GM21529 (cell line): ENCODE measurements around the gene ZNF423.

ENCODE experiments used
- ATAC-seq: cut with Tn5 transposase; IDR thresholded peaks from one replicate; pipeline ENCODE4 v1.9.1; 2021; ENCODE audit not compliant: unreplicated experiment

ZNF423 gene

GRCh38 chr16:49755716-49756505 is 100.0 kb downstream of the ZNF423 start:
- ATAC-seq: no peak

GRCh38 chr16:49755313-49755620 is 100.6 kb downstream of the ZNF423 start:
- no peak for ATAC-seq

- ATAC-seq: no peak
These were observed 101.2 kb downstream of the ZNF423 start for GRCh38 chr16:49754495-49755312.

GRCh38 chr16:49750341-49751000 is 105.4 kb downstream of the ZNF423 start:
- no peak for ATAC-seq

GRCh38 chr16:49749816-49750215 is 106.1 kb downstream of the ZNF423 start:
- ATAC-seq: no peak

DNA sequence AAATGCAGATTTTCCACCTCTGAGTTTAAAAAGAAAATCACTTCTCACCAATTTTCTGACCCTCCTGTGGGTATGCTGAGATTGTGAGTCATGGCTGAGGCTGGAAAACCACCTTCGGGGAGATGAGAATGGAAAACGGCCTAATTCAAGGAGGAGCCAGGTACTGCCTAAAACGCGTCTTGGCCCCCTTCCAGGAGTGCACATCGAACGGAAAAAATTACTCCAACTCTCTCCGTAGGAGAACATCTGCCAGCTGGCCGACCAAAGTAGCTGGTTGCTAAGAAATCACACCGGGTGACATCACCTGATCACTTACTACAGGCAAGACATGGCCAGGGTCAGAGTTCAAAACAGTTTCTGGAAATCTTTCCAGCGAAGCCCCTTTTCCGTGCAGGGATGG is 107.6 kb downstream of the ZNF423 start:
- ATAC-seq: no peak

DNA sequence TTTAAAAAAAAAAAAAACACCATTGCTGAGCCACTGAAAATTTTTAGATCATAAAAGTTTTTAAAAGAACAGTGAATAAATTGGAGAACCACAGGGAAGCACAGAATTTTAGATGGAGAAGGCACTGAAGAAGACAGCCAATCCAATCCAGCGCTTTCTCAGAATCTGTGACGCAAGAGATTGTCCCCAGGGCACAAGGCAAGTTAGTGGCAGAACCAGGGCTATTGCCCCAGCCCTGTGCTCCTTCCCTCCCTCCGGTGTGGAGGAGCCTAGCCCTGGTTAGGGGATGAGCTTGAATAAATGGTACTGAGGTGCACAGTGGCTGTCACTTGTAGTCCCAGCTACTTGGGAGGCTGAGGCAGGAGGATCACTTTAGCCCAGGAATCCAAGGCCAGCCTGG is 108.3 kb downstream of the ZNF423 start:
- ATAC-seq: no peak

GRCh38 chr16:49746545-49746944 is 109.4 kb downstream of the ZNF423 start:
- no peak for ATAC-seq

GRCh38 chr16:49745311-49745747 is 110.6 kb downstream of the ZNF423 start:
- ATAC-seq: no peak

DNA sequence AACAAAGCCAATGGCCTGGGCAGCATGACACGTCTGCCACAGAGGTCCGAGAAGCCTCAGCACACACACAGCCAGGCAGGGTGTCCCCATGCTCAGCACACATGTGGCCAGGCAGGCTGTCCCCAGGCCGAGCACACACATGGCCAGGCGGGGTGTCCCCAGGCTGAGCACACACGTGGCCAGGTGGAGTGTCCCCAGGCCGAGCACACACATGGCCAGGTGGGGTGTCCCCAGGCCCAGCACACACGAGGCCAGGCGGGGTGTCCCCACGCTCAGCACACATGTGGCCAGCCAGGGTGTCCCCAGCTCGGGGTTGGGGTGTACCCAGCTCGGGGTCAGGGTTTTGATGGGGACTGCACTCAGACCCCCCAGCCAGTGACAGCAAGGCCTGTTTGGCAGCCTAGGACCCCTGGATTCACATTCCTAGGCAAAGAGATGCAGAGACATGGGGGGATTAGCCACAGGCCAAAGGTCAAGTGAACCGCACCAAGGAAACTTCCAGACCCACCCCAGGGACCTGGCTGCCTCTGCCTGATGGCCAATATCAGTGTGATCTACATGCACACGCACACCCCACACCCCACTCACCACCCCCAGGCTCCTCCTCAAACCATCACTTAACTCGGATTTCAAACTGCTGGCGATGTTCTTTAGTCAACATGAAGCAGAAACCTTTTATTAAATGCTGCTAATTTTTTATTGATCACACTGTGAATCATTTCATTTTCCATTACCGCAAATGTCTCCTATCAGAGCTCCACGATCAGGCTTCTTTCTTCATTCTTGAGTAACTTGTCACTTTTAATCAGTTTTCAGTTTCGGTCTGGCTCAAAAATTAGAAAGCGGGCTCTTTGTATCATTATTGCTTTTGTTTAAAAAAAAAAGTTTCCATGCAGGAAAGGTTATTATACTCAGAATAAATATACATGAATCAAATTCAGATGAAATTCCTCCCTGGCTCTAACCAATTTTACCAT is 111.4 kb downstream of the ZNF423 start:
- ATAC-seq: no peak

DNA sequence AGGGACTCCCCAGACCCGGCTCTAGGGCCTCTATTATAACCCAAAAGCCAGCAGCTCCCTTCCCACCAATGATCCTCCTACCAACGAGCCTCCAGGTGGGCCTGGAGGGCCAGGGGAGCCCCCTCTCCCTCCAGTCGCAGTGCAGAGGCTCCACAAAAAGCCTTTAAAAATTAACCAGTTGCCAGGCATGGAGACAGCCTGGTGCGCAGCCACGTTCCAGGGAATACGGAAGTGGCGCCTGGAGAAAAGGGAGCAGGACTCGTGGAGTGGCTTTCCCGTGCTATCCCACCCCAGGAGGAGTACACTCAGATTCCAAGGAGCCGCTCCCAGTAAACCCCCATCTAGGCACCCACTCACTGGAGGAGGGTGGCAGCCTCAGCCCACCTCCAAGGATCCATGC is 112.3 kb downstream of the ZNF423 start:
- no peak for ATAC-seq

- ATAC-seq: no peak
These were observed 112.8 kb downstream of the ZNF423 start for GRCh38 chr16:49743203-49743464.

GRCh38 chr16:49742428-49743202 is 113.3 kb downstream of the ZNF423 start:
- no peak for ATAC-seq

GRCh38 chr16:49740256-49740655 is 115.7 kb downstream of the ZNF423 start:
- ATAC-seq: no peak

- ATAC-seq: no peak
These were observed 116.5 kb downstream of the ZNF423 start for GRCh38 chr16:49739381-49739780.

DNA sequence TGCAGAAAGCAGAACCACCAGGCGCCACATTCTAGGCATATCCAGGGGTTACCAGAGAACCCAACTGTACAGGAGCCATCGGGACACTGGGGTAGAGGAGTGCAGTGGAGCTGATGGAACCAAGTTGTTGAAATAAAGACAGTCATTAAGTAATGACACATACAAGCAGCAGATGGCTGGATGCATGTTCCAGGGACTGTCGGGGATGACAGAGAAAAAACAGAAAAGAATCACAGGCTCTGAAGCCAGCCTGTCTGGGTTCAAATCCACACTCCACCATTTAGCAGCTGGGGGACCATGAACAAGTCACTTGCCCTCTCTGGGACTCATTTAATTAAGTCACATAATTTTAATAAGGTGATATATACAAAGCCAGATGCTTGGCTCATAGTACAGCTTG is 117.1 kb downstream of the ZNF423 start:
- ATAC-seq: no peak

GRCh38 chr16:49738001-49738400 is 117.9 kb downstream of the ZNF423 start:
- ATAC-seq: no peak

DNA sequence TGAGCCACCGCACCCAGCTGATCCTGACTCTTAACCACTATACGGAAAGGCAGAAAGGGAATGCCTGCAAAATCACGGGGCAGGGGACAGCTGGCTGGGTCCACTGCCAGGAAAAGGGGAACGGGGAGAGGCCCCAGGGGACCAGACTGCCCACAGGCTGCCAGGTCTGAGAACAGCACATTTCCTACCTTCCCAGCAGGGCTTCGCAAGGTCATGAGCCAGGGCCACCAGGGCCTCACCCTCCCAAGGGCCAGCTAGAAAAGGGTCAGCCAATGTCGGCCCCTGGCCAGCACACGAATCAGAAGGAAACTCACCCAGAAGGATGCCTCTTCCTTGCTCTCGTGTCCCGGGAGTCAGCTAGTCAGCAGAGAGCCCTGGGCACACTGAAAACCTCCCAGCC is 118.4 kb downstream of the ZNF423 start:
- no peak for ATAC-seq

- ATAC-seq: no peak
These were observed 121.6 kb downstream of the ZNF423 start for GRCh38 chr16:49734331-49734730.

DNA sequence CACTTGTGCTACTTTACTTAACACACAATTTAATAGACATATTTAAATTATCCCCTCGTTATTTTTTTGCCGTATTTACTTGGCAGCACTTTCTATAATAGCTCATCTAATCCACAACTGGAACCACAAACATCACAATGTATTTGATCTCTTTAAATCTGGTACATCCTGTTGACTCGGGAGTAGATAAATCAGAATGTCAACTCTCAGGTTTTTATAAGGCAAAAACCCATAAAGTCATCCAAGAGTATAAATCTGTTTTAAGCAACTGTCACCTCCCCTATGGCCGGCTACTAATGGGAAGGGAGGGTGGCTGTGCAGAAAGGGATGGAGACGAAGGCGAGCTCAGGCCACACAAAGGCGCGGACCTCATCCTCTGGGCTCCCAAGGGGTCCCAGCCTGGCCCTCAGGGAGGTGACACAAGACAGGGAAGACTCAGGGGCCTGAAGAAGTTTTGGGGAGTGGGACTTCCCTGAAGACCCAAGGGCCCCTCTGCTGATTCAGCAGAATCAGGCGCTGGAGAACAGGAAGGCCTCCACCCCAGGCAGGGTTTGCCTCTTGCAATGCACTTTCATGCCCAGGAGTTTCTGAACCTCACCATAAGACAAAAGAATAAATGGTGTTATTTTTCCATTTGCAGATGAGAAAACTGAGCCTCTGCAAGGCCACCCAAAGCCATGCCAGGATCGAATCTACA is 122.5 kb downstream of the ZNF423 start:
- ATAC-seq: no peak
